ENCODE results near the gene PIGH. TPM values are rescaled to one million over a fixed set of nuclear protein-coding genes. Genes with fewer than 3 reads are reported as not detected.

PIGH gene
- total and polyA plus RNA-seq, 10 of the 15 experiments (the other 5 are each of a cell fraction or from before 2014, with no cell fraction given), result 15.5 to 46.6 (median 22.3) TPM

- TF ChIP-seq, protein P1, sequence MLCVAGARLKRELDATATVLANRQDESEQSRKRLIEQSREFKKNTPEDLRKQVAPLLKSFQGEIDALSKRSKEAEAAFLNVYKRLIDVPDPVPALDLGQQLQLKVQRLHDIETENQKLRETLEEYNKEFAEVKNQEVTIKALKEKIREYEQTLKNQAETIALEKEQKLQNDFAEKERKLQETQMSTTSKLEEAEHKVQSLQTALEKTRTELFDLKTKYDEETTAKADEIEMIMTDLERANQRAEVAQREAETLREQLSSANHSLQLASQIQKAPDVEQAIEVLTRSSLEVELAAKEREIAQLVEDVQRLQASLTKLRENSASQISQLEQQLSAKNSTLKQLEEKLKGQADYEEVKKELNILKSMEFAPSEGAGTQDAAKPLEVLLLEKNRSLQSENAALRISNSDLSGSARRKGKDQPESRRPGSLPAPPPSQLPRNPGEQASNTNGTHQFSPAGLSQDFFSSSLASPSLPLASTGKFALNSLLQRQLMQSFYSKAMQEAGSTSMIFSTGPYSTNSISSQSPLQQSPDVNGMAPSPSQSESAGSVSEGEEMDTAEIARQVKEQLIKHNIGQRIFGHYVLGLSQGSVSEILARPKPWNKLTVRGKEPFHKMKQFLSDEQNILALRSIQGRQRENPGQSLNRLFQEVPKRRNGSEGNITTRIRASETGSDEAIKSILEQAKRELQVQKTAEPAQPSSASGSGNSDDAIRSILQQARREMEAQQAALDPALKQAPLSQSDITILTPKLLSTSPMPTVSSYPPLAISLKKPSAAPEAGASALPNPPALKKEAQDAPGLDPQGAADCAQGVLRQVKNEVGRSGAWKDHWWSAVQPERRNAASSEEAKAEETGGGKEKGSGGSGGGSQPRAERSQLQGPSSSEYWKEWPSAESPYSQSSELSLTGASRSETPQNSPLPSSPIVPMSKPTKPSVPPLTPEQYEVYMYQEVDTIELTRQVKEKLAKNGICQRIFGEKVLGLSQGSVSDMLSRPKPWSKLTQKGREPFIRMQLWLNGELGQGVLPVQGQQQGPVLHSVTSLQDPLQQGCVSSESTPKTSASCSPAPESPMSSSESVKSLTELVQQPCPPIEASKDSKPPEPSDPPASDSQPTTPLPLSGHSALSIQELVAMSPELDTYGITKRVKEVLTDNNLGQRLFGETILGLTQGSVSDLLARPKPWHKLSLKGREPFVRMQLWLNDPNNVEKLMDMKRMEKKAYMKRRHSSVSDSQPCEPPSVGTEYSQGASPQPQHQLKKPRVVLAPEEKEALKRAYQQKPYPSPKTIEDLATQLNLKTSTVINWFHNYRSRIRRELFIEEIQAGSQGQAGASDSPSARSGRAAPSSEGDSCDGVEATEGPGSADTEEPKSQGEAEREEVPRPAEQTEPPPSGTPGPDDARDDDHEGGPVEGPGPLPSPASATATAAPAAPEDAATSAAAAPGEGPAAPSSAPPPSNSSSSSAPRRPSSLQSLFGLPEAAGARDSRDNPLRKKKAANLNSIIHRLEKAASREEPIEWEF (IDR thresholded peaks at IDR 0.05; ENCODE audit: insufficient replicate concordance, low read depth, low read length), result no peak
- TF ChIP-seq USF1 (IDR thresholded peaks at IDR 0.05; ENCODE audit: borderline replicate concordance, extremely low read length, insufficient read depth, low read depth, low read length), result no peak
- TF ChIP-seq CBX5 (IDR thresholded peaks at IDR 0.05; ENCODE audit: low read depth), result no peak
- TF ChIP-seq ZBTB40 (IDR thresholded peaks at IDR 0.05; ENCODE audit: borderline replicate concordance), result no peak
- no peak for TF ChIP-seq CREM (IDR thresholded peaks at IDR 0.05; ENCODE audit: low read depth)
- no peak for TF ChIP-seq TAF1 (IDR thresholded peaks at IDR 0.05; ENCODE audit: borderline replicate concordance, low read depth, low read length)
Observed at GRCh38 chr14:67549734-67550133, 50.3 kb downstream of the PIGH start (continued).
